ENCODE results near the gene CHST11. TPM values are rescaled to one million over a fixed set of nuclear protein-coding genes. Genes with fewer than 3 reads are reported as not detected.

The CHST11 gene
- total and polyA plus RNA-seq, 4 donors, result 15.0 to 25.5 (median 18.8) TPM

DNA sequence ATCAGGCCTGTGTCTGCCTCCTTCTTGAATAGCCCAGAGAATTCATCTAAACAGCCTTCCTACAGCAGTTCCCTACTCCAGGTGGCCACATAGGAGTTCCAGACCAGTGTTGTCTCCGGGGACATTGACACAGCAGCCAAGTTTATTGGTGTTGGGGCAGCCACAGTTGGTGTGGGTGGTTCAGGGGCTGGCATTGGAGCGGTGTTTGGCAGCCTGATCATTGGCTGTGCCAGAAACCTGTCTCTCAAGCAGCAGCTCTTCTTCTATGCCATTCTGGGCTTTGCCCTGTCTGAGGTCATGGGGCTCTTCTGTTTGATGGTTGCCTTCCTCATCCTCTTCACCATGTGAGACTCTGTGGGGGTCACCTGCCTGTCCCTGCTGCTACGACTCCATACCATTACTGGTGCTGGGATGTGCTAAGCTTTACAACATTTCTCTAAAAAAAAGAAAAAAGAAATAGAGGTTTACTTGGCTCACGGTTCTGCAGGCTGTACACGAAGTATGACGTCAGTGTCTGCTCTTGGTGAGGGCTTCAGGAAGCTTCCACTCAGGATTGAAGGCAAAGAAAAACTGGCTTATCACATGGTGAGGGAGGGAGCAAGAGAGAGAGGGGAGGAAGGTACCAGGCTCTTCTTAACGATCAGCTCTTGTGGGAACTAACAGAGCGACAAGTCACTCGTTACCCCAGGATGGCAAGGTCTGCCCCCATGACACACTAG, 57.5 kb downstream of the CHST11 start:
- H3K27me3 ChIP-seq (ENCODE audit: control insufficient read depth, insufficient read depth, low read length), result no peaks in the 10 kb centered on the region
- no peaks in the 10 kb centered on the region for H3K36me3 ChIP-seq (ENCODE audit: control insufficient read depth, insufficient read depth, low read length)
- no peaks in the 10 kb centered on the region for H3K9me3 ChIP-seq (ENCODE audit: control insufficient read depth, insufficient read depth, low read length)
- H3K4me1 ChIP-seq (ENCODE audit: control insufficient read depth, insufficient read depth, low read length), result peaks cover 6% of the 10 kb centered on the region
- H3K27ac ChIP-seq (ENCODE audit: low read depth, low read length), result no peak overlapping the region
- DNase-seq (ENCODE audit: low read depth in 4 of 6, low spot score in 6 of 6), result peak in 1 of 6 donors; percentile 58
- H3K4me3 ChIP-seq (ENCODE audit: low read depth, low read length), result no peak overlapping the region
- WGBS (ENCODE audit: insufficient coverage), result 84% methylated on average over 8 of the region's 9 CpGs

DNA sequence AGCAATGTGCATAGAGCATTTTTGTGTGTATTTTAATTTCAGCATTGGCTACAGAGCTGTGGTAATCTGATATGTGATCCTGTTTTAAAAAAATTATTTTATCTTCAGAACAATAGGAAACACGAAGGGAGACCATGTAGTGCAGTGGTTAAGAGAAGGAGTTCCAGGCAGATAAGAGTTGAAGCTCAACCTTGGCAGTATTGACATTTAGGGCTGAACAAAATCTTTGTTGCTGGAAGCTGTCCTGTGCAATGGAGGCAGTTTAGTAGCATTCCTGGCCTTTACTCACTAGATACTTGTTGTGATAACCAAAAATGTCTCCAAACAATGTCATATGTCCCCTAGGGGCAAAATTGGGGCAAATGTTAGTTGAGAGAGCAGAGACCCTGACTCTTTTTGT, 59.2 kb downstream of the CHST11 start:
- Histone ChIP-seq H3K27ac (ENCODE audit: low read depth, low read length) (no peak overlapping the region), H3K27me3 (ENCODE audit: control insufficient read depth, insufficient read depth, low read length) (no peaks in the 10 kb centered on the region), H3K36me3 (ENCODE audit: control insufficient read depth, insufficient read depth, low read length) (no peaks in the 10 kb centered on the region), H3K9me3 (ENCODE audit: control insufficient read depth, insufficient read depth, low read length) (no peaks in the 10 kb centered on the region), H3K4me3 (ENCODE audit: low read depth, low read length) (no peak overlapping the region), H3K4me1 (ENCODE audit: control insufficient read depth, insufficient read depth, low read length) (peaks cover 9% of the 10 kb centered on the region)
- no peak for DNase-seq (ENCODE audit: low read depth in 4 of 6, low spot score in 6 of 6)
- no CpG with 5 or more reads among the region's 1 CpG for WGBS (ENCODE audit: insufficient coverage)

DNA sequence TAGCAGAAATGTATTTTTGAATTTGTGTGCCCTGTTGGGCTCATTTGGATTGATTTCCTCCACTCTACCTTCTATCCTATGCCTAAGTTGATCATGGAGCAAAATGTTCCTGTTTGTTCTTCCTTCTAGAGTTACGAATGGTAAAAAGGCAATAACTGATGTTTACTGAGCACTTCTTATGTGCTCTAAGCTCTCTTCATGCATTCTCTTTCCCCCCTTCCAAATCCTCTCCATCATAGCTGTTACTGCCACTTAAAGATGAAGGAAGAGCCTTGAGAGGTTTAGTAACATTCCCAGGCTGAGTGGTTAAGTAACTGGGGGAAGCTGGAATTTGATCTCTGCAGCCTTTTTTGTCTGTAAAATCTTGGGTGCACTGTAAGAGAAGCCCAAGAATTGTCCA, 60.1 kb downstream of the CHST11 start:
- no peak for DNase-seq (ENCODE audit: low read depth in 4 of 6, low spot score in 6 of 6)
- WGBS (ENCODE audit: insufficient coverage), result no CpG with 5 or more reads among the region's 1 CpG
- H3K27ac ChIP-seq (ENCODE audit: low read depth, low read length), result no peak overlapping the region
- H3K36me3 ChIP-seq (ENCODE audit: control insufficient read depth, insufficient read depth, low read length), result no peaks in the 10 kb centered on the region
- peaks cover 9% of the 10 kb centered on the region for H3K4me1 ChIP-seq (ENCODE audit: control insufficient read depth, insufficient read depth, low read length)
- H3K4me3 ChIP-seq (ENCODE audit: low read depth, low read length), result no peak overlapping the region
- H3K9me3 ChIP-seq (ENCODE audit: control insufficient read depth, insufficient read depth, low read length), result no peaks in the 10 kb centered on the region
- no peaks in the 10 kb centered on the region for H3K27me3 ChIP-seq (ENCODE audit: control insufficient read depth, insufficient read depth, low read length)

DNA sequence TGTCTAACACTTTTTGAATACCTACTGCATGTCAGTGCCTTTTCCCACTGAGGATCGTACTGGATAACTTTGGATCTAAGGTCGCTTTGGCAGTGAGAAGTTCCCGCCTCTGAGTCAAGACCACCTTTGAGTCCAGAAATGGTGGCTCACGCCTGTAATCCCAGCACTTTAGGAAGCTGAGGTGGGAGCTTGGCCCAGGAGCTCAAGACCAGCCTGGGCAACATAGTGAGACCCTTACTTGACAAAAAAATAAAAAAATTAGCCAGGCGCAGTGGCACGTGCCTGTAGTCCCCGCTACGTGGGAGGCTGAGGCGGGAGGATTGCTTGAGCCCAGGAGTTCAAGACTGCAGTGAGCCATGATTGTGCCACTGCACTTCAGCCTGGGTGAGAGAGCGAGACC, 61.1 kb downstream of the CHST11 start:
- WGBS (ENCODE audit: insufficient coverage), result 94% methylated on average over 6 of the region's 10 CpGs
- Histone ChIP-seq H3K4me3 (ENCODE audit: low read depth, low read length) (no peak overlapping the region), H3K4me1 (ENCODE audit: control insufficient read depth, insufficient read depth, low read length) (peaks cover 9% of the 10 kb centered on the region), H3K27ac (ENCODE audit: low read depth, low read length) (no peak overlapping the region), H3K36me3 (ENCODE audit: control insufficient read depth, insufficient read depth, low read length) (no peaks in the 10 kb centered on the region), H3K27me3 (ENCODE audit: control insufficient read depth, insufficient read depth, low read length) (no peaks in the 10 kb centered on the region), H3K9me3 (ENCODE audit: control insufficient read depth, insufficient read depth, low read length) (no peaks in the 10 kb centered on the region)
- no peak for DNase-seq (ENCODE audit: low read depth in 4 of 6, low spot score in 6 of 6)

DNA sequence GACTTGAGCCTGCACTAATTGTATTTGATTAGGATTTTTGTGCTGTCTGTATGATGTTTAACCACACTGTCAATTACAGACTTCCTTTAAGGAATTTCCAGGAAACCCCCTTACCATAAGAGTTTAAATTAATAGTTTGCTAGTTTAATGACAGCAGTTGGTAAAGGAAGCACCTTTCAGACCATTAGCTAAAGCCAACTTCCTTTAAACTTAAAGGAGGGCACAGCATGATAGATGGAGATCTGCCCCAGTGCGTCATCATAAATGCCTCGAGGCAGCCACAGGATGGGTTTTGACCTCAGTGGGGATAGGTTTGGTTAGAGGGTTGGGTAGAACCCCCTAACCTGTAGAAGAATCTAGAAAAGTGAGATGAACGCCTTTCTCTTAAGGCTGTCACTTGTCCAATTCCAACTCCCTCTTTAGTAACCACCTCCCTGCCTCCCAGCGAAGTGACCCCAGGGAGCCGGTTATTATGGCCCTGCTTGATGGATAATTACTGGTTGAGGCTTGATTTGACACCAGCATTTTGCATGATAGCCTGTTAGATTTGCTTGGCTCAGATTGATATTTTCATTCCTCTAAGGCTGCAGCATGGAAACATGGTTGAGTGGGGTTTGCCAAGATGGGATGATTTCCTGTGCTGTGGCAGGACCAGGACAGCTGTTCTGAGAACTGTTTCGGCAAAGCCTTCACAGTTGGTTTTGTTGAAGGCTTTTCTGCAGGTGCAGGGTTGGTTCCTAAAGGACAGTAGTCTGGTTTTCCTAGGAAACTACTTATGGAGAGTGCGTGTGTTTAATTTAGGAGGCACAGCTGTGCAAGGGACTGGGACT, 62.7 kb downstream of the CHST11 start:
- DNase-seq (ENCODE audit: low read depth in 4 of 6, low spot score in 6 of 6), result no peak
- Histone ChIP-seq H3K36me3 (ENCODE audit: control insufficient read depth, insufficient read depth, low read length) (no peaks in the 10 kb centered on the region), H3K27me3 (ENCODE audit: control insufficient read depth, insufficient read depth, low read length) (no peaks in the 10 kb centered on the region), H3K27ac (ENCODE audit: low read depth, low read length) (no peak overlapping the region), H3K4me3 (ENCODE audit: low read depth, low read length) (no peak overlapping the region), H3K4me1 (ENCODE audit: control insufficient read depth, insufficient read depth, low read length) (peaks cover 3% of the 10 kb centered on the region), H3K9me3 (ENCODE audit: control insufficient read depth, insufficient read depth, low read length) (no peaks in the 10 kb centered on the region)
- WGBS (ENCODE audit: insufficient coverage), result 62% methylated on average over 4 of the region's 7 CpGs

DNA sequence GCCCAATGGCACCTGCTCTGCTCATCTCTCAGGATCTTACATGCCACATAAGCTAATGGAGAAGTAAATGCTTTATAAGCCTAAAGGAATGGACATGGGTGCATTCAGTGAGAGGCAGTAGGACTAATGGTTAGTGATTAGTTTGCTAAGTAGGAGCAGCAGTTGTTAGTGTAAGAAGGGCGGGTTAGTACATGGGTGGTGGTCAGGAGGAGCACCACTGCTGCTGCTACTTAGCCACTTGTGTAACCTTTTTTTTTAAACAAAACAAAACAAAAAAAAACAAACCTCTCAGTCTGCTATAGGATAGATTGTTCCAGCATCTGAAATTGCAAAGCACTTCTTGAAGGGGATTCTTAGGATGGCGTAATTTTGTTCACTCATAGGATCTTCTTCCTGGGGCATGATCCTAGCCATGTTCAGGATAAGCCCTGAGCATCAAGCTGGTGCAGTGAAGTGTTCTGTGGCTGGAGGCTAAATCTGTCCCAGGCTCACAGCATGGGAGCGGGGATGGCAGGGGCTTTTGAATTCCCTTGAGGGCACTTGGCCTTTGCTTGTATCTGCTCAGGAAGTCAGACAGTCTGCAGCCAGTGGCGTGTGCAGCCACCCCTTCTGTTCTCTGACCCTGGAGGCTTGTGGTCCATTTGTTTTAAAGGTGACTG, 63.6 kb downstream of the CHST11 start:
- Histone ChIP-seq H3K27ac (ENCODE audit: low read depth, low read length) (no peak overlapping the region), H3K36me3 (ENCODE audit: control insufficient read depth, insufficient read depth, low read length) (no peaks in the 10 kb centered on the region), H3K27me3 (ENCODE audit: control insufficient read depth, insufficient read depth, low read length) (no peaks in the 10 kb centered on the region), H3K4me3 (ENCODE audit: low read depth, low read length) (no peak overlapping the region), H3K9me3 (ENCODE audit: control insufficient read depth, insufficient read depth, low read length) (no peaks in the 10 kb centered on the region), H3K4me1 (ENCODE audit: control insufficient read depth, insufficient read depth, low read length) (peaks cover 3% of the 10 kb centered on the region)
- no peak for DNase-seq (ENCODE audit: low read depth in 4 of 6, low spot score in 6 of 6)
- 64% methylated on average over 3 of the region's 4 CpGs for WGBS (ENCODE audit: insufficient coverage)

DNA sequence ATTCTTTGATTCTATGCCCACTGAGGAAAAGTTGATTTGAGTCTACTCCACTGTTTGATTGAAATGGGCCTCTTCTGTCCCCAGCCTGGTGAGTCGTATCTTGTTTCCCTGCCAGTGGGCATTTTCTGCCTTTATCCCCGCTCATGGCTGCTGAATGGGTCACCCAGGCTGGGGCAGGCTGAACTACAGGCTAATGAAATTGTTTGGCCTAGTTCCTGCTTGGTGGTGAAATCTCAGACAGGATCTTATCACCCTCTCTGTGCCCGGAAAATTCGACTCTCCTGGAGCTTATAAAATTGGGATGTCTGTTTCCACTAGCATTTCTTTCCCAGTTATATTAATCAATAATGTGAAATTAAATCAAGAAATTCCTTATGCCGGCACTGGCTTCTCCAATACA, 65.0 kb downstream of the CHST11 start:
- Histone ChIP-seq H3K27me3 (ENCODE audit: control insufficient read depth, insufficient read depth, low read length) (no peaks in the 10 kb centered on the region), H3K36me3 (ENCODE audit: control insufficient read depth, insufficient read depth, low read length) (no peaks in the 10 kb centered on the region), H3K4me1 (ENCODE audit: control insufficient read depth, insufficient read depth, low read length) (peaks cover 8% of the 10 kb centered on the region), H3K9me3 (ENCODE audit: control insufficient read depth, insufficient read depth, low read length) (no peaks in the 10 kb centered on the region), H3K27ac (ENCODE audit: low read depth, low read length) (no peak overlapping the region), H3K4me3 (ENCODE audit: low read depth, low read length) (no peak overlapping the region)
- no peak for DNase-seq (ENCODE audit: low read depth in 4 of 6, low spot score in 6 of 6)
- WGBS (ENCODE audit: insufficient coverage), result 56% methylated on average over 1 of the region's 5 CpGs

DNA sequence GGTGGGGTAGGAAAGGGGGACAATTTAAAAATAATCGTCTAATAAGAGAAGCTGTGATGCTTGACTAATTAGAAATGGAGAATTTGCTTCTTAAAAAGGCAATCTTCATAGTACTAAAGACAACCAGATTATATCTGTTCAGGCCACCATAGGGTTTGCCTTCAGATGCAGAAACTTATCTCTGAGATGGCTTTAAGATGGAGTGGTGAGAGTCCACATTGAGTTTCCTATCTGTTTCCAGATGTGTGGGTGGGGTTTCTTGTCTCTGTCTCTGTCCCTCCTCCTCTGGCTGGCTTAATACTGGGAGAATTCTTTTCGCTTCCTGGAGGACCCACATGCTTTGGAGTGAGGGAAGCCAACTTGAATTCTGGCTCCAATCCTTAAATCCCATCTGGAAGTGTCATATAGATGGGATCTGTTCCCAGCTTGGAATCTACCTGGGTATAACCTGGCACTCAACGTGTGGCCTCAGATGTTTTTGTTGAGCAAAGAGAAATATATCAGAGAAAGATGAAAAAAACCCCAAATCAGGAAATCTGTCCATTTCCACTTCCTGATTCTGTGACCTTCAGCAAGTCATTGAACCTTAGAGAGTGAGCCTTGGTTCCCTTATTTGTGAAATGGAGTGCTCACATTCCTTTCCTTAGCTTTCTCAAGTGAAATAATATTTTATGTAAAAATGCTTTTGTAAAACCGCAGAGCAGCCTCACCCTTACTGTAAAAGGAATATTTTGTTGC, 66.4 kb downstream of the CHST11 start:
- peak in 1 of 6 donors; percentile 75 for DNase-seq (ENCODE audit: low read depth in 4 of 6, low spot score in 6 of 6)
- WGBS (ENCODE audit: insufficient coverage), result no CpG with 5 or more reads among the region's 4 CpGs
- no peaks in the 10 kb centered on the region for H3K36me3 ChIP-seq (ENCODE audit: control insufficient read depth, insufficient read depth, low read length)
- no peaks in the 10 kb centered on the region for H3K27me3 ChIP-seq (ENCODE audit: control insufficient read depth, insufficient read depth, low read length)
- H3K27ac ChIP-seq (ENCODE audit: low read depth, low read length), result no peak overlapping the region
- peaks cover 9% of the 10 kb centered on the region for H3K4me1 ChIP-seq (ENCODE audit: control insufficient read depth, insufficient read depth, low read length)
- H3K9me3 ChIP-seq (ENCODE audit: control insufficient read depth, insufficient read depth, low read length), result no peaks in the 10 kb centered on the region
- no peak overlapping the region for H3K4me3 ChIP-seq (ENCODE audit: low read depth, low read length)

DNA sequence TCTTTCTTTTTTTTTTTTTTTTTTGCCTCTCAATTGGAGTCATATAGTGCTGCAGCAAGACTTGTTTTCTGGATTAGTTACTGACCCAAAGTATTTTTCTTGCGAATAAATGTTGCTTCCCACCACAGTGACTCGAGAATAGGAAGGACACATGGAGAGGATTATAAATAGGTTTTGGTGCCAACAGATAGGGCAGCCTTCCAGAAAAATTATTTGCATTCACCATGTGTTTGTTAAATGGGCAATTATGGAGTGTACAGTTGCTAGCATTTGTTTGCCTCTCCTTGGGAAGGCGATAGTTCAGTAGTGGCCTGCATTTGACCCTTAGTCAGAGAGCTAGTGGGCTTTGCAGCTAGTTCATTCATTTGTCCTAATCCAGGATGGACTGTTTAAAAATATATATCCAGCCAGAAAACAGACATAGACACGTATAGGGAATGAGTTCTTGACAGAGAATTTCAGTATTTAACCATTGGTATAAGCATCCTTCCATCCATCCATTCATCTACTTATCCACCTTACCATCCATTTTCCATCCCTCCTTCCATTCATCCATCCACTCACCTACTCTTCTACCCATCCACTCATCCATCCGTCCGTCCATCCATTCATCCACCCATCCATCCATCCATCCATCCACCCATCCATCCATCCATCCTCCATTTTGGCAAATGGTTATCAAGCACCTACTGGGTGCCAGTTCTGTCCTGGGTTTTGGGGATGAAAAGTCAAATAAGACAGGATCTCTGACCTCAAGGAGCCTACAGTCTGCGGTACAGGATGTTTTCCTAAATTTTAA, 67.5 kb downstream of the CHST11 start:
- H3K27me3 ChIP-seq (ENCODE audit: control insufficient read depth, insufficient read depth, low read length), result no peaks in the 10 kb centered on the region
- DNase-seq (ENCODE audit: low read depth in 4 of 6, low spot score in 6 of 6), result peak in 2 of 6 donors; percentile 61 to 91
- no peak overlapping the region for H3K4me3 ChIP-seq (ENCODE audit: low read depth, low read length)
- no peaks in the 10 kb centered on the region for H3K9me3 ChIP-seq (ENCODE audit: control insufficient read depth, insufficient read depth, low read length)
- peaks cover 9% of the 10 kb centered on the region for H3K4me1 ChIP-seq (ENCODE audit: control insufficient read depth, insufficient read depth, low read length)
- H3K27ac ChIP-seq (ENCODE audit: low read depth, low read length), result no peak overlapping the region
- 100% methylated on average over 2 of the region's 7 CpGs for WGBS (ENCODE audit: insufficient coverage)
- H3K36me3 ChIP-seq (ENCODE audit: control insufficient read depth, insufficient read depth, low read length), result no peaks in the 10 kb centered on the region

All from spinal cord (tissue), 10 donors.